GM21515 (cell line): ENCODE measurements around the gene GIPC3.
"Not testable (repeated sequence)": the region's sequence is repeated elsewhere in the genome, so short reads cannot be mapped to it uniquely, and the experiment has no call there.

Source experiments
- ATAC-seq: cut with Tn5 transposase; IDR thresholded peaks from one replicate; pipeline ENCODE4 v1.9.1; 2021; ENCODE audit not compliant: unreplicated experiment

GIPC3 gene

DNA sequence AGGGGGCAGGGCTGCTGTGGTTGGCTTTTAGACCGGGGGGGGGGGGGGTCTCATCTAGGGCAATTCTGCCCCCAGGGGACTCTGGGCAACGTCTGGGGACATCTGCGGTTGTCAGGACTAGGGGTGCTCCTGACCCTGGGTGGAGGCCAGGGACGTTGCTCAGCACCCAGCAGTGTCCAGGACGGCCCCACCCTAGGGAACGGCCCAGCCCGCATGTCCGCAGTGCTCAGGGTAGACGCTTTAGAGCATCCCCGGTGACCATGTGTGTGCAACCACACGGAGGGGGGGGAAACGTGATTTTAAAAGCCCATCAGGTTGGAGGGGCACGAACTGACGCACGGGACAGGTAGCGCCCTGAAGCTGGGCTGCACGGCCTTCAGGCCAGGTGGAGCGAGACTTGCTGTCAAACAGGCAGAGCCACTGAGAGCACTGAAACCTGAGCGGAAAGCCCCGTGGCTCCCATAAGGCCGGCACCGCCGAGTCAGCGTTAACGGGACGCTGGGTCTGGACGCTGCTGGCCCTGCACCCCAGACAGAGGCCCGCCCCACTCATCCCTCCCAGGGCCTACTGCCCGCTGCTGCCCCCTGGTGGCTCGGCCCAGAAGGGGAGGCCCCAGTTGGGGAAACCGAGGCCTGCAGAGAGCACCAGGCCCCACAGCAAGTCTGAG, 33.0 kb downstream of the GIPC3 start:
- no peak for ATAC-seq

DNA sequence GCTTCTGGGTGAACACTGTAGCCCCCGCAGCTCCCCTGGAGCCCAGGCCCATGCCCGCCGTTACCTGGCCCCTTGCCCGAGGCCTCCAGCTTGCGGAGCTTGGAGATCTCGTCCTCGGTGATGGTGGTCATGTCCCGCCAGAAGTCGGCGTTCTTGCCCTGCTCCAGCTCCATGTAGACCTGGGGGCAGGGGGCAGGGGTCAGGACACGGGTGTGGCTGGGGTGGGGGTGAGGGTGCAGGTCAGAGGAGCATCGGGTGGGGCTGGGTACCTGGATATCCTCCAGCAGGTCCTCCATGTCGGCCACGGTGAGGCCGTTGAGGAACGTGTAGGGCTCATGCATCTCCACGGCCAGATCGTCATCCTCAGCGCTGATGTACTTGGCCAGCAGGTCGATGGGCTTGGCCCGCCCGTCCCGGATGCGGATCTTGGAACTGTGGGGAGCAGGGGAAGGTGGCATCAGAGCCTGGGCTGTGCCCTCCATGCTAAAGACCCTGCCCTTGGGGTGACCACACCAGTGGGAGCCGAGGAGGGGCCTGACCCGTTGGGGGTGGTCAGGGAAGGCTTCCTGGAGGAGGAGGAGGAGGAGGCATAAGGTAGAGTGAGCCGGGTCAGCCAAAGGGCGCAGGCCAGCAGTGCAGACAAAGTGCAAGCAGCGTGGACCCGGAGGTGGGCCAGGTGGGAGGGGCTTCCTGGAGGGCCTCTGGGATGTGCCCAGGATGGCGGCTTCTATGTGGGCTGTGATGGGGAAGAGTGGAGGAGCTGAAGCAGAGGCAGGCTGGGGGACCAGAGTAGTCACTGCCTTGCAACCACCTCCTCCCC, 33.7 kb downstream of the GIPC3 start:
- no peak for ATAC-seq

DNA sequence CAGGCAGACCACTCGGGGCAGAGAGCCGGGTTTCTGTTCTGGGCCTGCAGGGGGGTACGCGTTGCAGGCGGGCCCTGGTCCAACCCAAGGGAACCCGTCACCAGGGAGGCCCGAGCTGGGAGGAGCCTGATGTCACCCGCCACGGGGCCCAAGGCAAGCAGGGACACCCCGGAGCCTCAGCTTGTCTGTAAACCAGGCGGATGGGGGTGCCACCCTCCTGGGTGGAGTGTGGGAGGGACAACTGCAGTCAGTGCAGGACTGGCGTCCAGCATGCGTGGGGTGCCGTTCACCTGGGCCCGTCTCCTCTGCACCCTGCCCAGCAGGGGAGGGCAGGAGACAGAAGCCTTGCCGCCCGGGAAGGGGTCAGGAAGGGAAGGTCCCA, 34.3 kb downstream of the GIPC3 start:
- ATAC-seq: no peak

DNA sequence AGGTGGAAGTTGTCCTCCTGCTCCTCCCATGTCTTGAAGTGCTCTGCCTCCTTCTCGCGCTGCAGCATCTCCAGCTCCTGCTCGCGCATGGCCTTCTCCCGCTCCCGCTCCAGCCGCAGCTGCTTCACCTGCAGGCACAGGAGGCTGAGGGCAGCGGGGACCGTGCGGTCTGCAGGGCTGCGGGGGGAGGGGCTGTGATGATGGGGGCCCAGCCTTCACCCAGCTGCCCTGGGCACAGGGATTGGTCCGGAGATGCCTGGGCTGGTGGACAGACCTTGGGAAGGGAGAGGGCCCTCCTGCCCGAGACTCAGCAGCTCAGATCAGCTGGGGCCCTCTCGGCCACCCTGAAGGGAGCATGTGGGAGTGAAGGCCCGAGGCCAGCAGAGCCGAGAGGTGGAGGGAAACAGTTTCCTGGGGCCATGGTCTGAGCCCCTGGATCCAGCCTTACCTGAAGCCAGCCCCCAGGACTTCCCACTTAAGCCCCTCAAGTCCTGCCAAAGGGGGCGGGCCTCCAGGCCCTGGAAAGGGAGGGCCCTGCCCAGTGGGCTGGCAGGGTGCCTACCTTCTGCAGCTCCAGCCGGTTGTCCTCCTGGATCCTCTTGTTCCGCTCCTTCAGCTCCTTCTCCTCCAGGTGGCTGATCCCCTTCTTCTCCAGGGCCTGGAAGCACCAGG, 35.0 kb downstream of the GIPC3 start:
- no peak for ATAC-seq

DNA sequence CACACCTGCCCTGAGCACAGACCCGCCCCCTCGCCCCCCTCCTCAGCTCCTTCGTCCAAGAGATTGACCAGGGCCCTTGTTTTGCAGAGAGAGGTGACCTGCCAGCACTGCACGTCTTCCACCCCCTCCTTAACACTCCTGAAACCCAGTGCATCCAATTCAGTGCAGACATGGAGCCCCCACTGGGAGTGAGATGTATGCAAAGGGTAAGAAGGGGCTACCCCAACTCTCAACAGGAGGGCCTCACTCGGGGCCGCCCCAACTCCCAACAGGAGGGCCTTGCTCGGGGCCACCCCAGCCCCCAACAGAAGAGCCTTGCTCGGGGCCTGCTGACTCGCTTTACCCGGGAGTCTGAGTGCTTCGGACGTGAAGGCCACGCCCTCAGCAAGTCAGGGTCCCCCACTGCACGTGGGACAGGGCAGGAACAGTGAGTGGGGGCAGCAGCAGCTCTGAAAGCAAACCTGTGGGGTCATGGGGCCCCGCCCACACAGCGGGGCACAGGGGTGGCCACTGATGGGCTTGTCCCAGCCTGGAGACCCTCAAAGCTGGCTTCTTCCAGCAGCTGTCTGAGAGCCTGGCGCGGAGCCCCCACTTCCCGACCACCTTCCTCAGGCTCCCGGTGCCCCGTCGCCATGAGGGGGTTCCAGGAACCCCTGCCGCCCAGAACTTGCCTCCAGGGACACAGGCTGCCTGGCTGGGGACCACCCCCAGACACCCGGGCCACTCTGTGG, 35.7 kb downstream of the GIPC3 start:
- ATAC-seq: no peak

- no peak for ATAC-seq
Observed at GRCh38 chr19:3621689-3622088, 36.4 kb downstream of the GIPC3 start.

GRCh38 chr19:3622224-3622623, 36.9 kb downstream of the GIPC3 start:
- no peak for ATAC-seq

DNA sequence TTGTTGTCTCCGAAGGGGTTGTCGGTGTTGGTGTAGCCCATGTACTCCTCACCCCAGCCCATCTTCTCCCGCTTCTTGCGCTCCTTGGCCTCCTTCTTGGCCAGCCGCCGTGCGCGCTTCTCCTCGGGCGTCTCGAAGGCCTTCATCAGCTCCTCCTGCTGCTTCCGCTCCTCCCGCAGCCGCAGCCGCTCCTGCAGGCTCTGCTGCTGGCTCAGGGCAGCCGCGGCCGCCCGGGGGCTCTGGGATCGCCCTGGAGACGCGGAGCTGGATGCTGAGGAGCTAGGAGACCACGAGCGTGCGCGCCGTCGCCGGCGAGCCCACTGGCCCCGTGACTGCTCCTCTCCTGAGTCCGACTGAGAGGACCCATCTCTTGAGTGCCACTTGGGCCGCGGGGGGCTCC, 38.4 kb downstream of the GIPC3 start:
- no peak for ATAC-seq

DNA sequence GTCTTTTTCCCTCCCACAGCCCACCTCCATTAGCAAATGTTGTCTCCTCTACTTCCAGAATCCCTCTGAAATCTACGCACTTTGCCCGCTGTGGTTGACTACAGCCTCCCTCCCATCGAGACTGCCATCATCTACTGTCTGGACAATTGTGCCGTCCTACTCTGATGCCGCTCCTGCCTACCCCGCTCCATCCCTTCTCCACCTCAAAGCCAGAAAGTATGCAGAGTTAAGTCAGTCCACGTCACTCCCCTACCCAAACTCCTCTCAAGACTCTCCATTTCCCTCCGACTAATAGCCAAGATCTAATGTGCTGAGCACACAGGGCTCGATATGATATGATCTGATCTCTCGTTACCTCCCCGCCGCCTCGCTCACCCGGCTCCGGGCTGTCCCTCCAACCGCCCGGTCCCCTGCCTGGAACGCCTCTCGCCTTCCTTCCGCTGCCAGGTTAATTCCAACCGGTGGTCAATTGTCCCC, 40.8 kb downstream of the GIPC3 start:
- ATAC-seq: peak; percentile 6

GRCh38 chr19:3626473-3627350, 41.4 kb downstream of the GIPC3 start, which contains the start of gene CACTIN:
TSS of gene CACTIN (minus strand) at chr19:3626790. CDS start at chr19:3626762, 28 bp downstream.
- ATAC-seq: peak; percentile 74

DNA sequence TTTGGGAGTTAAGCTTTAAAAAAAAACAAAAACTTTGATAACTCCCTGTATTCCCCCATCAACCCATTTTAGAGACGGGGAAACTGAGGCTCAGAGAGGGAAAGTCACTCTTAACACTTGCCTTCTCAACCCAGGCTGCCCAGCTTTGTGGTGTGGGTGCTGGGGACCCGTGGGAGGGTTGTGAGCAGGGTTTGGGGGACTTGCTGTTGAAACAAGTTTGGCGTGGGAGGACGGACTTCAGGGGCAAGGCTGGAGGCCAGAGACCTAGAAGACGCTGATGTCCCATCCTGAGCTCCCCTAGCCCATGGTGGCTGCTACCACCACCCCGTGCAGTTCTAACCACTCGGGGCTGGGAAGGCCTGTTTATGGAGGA, 42.1 kb downstream of the GIPC3 start:
- no peak for ATAC-seq

DNA sequence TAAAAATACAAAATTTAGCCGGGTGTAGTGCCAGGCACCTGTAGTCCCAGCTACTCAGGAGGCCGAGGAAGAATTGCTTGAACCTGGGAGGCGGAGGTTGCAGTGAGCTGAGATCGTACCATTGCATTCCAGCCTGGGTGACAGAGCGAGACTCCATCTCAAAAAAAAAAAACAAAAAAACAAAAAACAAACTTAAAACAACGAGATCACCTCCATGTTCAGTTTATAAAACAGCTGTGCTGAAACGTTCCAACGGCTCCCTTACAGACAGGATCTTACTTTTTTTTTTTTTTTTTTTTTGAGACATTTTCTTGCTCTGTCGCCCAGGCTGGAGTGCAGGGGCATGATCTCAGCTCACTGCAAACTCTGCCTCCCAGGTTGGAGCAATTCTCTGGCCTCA, 43.5 kb downstream of the GIPC3 start:
- not testable (repeated sequence) for ATAC-seq

DNA sequence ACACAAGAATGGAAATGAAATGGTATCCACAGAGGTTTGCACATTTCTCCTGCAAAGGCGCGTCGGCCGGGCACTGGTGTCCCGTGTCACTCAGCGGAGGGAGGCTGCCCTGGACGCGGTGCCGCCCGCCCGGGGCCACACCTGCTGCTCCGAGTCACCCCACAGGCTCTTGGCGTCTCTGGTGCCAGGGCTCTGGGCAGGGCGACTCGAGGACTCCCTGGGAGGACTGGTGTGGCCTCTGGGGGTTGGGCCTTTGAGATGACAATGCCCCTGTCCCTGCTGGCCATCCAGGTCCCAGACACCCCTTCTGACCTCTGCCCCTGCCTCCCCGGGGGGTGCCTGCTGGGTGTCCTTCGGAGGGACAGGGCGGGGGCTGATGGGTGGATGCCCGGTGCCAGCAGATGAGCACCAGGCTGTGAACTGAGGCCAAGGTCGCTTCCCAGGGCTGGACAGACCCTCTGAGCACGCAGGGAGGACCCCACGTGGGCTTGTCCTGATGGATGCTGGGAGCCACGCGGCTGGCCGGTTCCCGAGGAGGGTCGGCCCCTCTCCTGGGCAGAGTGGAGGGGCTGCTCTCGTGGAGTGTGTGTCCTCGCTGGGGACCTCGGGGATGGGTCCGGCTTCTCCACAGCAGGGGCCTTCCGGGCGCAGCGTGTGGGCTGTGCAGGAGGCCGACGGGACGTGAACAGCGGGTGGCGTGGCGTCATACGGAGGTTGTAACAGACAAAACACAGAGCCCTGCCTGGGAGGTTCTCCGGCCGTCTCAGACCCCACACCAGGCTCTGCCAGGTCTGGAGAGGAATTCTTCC, 46.0 kb downstream of the GIPC3 start:
- ATAC-seq: no peak

DNA sequence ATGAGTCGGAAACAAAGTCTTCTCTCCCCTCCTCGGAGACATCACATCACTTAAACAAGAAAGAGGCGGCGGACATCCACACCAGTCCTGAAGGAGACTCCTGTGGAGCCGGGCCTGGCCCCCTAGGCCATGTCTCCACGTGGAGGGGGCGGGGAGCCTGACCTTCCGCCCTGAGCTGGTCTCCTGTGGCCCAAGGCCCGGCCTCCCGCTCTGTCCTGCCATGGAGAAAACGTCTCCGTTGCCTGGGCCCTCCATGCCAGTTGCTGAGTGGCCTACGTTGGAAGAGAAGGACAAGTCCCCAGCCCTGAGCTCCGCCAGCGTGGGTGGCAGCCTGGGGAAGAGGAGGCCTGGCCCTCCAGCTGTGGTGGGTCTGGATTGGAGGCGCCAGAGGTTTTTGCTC, 46.8 kb downstream of the GIPC3 start:
- ATAC-seq: no peak

DNA sequence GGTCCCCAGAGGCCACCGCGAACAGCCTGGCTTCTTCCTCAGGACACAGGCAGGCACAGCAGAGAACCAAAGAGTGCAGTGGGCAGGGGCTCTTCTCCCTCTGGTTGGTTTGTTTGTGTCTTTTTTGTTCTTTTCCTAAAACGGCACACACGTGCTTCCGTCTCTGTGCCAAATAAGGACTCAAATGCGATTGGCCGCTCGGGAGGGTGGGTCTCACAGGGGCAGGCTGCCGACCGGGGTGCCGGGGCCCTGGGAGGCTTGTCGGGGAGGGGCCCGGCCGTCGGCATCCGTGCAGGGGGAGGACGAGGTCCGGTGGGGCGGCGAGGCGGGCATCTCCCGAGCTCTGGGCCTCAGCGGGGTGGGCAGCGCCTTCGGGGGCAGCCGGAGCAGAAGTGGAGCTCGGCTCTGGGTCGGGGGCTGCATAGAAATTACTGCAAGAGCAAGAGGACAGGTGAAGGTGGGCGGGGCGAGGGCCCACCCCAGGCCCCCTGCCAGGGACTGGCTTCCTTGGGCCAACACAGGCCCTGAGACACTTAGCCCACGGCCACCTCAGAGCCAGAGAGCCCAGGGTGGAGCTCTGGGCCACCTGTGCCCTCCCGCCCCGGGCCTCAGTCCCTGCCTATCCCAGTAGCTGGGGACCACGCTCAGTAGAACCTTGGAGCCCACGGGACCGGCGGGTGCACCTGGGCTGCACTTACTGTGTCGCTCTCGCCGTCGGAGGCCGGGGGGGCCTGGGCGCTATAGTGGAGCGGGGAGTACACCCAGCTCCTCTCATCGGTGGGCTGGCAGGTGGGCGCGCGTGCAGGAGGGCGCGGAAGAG, 47.7 kb downstream of the GIPC3 start:
- ATAC-seq: no peak

GRCh38 chr19:3633559-3633988, 48.3 kb downstream of the GIPC3 start:
- ATAC-seq: no peak

DNA sequence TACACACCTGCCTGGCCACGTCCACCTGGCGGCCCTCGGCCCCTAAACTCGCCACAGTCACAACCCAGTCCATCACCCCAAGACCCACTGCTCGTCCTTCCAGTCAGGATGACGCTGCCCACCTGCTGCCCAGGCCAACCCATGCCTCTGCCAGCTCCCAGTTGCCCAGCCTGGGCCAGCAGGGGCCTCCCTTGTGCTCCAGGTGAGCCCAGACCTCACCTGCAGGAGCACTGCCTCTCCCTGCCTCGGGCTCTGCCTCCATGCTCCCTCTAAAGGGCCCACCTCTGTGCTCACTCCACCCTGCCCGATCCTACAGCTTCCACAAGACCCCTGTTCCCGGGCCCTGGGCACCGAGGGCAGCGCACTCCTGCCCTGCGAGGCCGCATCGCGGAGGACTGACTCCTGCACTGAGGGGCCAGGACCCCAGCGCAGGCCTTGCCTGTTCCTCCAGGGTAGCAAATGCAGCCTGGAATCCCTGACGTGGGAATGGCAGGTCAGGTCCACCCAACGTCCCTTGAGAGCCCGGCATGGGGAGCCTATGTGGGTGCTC, 49.3 kb downstream of the GIPC3 start:
- no peak for ATAC-seq

- ATAC-seq: no peak
Observed at GRCh38 chr19:3636506-3636905, 51.2 kb downstream of the GIPC3 start.
